T-helper 22 cell (primary cell): ENCODE data around the gene RXRA.
"Not testable (repeated sequence)": the region's sequence is repeated elsewhere in the genome, so short reads cannot be mapped to it uniquely, and the experiment has no call there.

Experiments
- DNase-seq: peaks from one replicate; pipeline ENCODE4 v3.0.0-alpha.2; 2020; ENCODE audit warnings: low read depth

Gene RXRA

DNA sequence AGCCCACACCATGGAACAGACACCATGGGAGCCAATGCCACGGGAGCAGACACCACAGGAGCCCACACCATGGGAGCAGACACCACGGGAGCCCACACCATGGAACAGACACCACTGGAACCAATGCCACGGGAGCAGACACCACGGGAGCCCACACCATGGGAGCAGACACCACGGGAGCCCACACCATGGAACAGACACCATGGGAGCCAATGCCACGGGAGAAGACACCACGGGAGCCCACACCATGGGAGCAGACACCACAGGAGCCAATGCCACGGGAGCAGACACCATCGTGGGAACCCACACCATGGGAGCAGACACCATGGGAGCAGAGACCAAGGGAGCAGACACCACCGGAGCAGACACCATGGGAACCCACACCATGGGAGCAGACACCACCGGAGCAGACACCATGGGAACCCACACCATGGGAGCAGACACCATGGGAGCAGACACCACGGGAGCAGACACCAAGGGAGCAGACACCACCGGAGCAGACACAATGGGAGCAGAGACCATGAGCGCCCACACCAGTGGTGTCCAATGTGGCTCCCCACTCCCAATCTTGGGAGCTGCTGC, 17.5 kb upstream of the RXRA start:
- DNase-seq, result not testable (repeated sequence)

DNA sequence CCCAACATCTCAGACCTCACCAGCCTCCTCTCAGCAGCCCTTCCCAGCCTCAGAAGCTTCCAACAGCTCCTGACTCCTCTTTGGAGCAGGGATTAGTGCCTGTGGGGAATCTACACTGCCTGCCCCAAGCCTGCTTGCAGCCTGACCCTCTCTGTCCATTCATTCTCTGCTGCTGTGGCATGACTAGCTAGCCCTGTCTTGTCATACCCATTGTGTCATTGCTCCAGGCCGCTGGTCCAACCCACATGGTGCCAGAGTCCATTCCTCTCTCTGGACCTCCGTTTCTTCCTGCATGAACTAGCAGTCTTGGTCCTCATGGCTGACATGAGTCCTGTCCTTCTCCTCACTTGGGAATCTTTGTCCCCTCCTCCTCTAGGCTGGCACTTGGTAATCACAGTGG, 12.8 kb upstream of the RXRA start:
- no peak for DNase-seq

DNA sequence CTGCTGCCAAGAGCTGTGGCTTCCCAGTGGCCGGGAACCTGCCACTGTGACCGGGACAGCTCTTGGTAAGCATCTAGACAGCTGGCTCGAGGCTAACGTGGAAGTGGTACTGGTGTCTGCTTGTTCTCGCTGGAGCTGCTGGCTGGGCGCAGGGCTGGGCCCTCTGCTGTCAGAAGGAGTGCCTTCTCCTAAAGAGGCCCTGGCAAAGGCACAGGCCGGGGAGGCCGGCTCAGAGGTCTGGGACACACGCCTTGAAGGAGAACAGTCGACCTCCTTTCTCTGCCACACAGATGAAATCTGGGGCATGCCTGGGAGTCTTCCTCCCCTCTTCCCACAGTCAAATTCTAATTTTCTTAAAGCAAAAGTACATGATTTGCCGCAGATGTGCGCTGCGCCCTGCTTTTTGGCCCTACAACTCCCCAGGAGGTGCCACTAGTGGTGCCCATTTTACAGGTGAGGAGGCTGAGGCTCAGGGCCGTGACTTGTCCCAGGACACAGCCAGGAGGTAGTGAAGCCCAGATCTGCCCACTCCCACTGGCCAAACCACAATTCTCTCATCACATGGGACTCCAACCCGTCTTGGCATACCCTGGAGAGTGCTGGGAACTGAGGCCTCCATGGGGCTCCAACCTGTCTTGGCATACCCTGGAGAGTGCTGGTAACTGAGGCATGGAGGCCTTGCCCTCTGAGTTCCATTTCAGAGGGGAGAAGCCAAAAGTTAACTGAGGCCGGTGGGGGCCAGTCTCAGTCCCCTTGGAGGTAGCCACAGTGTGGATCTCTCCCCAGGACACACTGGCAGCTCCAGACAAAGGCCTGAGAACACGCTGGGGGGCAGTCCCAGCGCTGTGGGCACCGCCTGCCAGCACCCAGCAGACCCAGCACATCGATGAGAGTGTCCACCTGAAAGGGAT, 12.0 kb upstream of the RXRA start:
- DNase-seq, result no peak

DNA sequence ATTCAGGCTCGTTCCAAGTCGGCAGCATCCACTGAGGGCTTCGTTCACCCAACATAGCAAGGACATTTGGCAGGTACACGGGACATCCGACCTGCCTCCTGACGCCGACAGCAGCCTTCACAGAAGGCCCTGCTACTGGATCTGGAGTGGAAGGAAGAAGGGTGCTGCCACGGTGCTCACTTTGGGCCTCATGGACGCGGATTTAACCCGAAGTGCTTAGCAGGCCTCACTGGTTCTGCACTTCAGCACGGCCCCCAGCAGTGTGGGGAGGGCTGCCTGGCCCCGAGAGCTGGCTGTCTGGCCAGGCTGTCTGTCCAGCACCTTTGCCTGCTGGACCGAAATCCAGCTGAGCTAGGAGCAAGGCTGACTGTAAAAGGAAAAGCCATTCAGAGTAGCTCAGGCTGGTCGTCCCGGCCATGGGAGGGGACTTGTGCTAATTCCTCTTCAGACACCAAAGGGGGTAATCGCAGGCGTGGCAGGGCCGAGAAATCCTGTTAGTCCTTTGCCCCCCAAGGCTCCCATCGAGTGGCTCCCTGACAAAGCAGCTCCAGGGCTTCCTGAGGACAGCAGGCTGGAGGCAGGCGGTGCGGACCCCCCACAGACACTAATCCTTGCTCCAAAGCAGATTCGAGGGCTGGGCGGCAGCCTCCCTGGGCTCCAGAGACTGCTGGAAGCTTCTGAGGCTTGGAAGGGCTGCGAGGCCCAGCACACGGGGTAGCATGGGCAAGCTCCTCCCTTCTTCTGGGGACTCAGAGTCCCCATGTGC, 11.1 kb upstream of the RXRA start:
- DNase-seq, result no peak

DNA sequence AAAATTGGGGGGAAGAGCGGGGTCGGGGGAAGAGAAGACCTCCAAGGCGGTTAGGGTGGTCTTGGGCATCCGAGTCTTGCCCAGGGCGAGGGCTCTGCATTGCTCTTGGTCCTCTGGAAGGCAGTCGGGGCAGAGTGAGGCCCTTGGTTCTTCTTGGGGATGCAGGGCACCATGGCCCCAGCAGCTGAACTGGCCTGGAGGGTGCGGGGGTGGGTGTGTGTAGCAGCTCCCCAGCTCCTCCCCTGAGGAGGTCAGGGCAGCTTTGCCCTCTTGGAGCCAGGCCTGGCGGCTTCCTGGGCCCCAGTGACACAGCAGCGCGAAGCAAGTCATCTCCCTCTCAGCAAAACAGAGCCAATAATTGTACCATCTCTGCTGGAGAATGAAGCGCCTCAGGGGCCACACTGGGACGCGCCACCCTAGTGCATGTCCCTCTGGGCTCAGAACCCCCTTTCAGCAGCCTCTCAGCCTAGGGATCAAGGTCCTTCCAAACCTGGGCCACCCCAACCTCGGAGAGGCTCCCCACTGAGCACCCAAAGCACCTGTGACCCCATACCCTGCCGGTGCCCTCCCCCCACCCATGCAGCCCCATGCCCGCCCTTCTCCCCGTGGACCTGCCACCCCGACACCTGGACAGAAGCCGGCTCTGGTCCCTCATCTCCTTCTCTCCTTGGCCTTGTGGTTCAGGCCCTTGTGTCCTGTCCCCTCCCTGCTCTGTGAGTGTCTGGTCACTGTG, 10.4 kb upstream of the RXRA start:
- DNase-seq, result no peak

DNA sequence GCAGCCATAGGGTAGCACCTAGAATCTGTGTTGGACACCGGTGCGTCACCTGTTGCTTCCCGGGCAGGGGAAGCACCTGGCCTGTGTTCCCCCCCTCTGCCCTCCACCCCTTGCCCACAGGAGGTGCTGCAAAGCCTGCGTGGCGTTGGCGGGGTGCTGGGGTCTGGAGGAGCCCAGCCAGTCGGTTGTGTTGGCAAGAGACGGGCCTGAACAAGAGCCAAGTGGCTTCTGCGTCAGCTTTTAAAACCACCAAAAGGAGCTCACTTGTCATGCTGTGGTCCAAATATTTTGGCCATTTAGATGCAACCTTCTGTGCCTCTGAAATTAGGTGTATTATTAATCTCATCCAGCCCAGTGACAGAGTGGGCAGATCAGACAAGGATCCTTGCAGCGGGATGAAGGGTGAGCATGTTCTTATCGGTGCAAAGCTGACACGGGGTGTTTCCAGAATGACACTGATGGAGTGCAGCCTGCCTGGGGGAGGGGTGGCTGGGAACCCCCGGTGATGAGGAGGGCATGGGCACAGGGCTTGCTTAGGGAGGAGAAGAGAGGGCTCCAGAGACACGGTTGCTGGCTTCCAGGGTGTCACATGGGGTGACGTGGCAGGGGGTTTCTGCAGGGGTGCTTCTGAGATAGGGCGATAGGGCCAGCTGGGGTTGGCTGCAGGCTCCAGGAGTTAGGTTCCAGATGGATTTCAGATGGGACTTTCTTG, 9.7 kb upstream of the RXRA start:
- no peak for DNase-seq

DNA sequence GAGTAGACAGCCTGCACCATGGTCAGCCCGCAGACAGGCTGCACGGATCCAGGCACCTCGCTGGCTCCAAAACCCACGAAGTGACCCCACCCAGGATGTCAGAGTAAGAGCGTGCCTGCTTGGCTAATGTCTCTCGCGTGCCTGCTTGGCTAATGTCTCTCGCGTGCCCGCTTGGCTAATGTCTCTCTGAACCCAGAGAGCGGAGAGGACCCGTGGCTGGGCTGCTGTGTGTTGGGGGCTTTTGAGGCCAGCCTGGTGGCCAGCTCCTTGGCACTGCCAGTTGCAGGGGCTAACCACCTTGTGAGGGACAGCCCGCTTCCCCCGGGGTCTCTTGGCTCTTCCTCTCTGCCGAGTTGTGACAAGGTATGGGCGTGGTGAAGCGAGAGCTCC, 8.9 kb upstream of the RXRA start:
- no peak for DNase-seq

DNA sequence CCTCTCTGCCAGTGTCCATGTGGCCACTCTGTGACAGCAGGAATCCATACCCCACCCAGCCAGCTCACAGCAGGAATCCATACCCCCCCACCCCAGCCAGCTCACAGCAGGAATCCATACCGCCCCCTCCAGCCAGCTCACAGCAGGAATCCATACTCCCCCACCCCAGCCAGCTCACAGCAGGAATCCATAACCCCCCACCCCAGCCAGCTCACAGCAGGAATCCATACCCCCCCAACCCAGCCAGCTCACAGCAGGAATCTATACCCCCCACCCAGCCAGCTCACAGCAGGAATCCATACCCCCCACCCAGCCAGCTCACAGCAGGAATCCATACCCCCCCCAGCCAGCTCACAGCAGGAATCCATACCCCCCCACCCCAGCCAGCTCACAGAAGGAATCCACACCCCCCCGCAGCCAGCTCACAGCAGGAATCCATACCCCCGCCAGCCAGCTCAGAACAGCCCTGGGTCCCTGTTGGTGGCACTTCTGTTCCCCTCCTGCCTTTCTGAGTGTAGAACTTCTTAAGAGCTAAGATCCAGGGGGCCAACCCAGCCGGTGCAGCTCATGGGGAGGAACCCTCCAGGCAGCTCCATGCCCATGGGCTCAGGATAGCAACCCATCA, 8.4 kb upstream of the RXRA start:
- no peak for DNase-seq

DNA sequence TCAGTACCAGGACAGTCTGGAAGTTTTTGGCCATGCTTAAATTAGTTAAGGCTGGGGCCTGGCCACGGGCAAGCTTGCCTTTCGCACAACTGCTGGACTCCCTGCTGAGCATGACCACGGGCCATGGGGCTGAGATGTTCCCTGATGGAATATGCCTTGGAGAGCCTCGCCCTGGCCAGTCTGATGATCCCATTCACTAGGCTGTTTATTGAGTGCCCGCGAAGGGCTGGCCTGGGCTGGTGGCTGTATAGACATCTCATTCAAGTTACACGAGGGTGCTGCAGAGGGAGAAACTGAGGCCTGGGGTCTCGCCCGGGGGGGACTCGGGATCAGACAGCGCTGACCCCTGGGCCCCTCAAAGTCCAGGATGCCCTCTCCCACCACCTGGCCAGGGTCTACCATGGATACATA, 7.8 kb upstream of the RXRA start:
- no peak for DNase-seq

DNA sequence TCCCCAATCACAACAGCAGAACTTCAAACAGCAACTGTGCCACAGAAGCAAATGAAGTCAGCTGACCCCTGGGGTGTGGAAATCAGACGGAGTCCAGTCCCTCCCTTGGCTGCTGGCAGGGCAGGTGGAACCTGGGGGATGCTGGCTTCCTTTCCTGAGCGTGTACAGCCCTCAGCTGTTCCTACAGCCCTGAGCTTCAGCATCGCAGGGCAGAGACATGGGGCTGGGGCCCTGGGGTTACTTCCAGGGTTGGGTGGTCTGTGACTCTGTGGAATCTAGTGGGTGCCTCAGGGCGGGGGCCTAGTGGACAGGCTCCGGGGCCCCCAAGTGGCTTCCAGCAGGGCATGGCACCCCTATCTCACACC, 7.3 kb upstream of the RXRA start:
- DNase-seq, result no peak

DNA sequence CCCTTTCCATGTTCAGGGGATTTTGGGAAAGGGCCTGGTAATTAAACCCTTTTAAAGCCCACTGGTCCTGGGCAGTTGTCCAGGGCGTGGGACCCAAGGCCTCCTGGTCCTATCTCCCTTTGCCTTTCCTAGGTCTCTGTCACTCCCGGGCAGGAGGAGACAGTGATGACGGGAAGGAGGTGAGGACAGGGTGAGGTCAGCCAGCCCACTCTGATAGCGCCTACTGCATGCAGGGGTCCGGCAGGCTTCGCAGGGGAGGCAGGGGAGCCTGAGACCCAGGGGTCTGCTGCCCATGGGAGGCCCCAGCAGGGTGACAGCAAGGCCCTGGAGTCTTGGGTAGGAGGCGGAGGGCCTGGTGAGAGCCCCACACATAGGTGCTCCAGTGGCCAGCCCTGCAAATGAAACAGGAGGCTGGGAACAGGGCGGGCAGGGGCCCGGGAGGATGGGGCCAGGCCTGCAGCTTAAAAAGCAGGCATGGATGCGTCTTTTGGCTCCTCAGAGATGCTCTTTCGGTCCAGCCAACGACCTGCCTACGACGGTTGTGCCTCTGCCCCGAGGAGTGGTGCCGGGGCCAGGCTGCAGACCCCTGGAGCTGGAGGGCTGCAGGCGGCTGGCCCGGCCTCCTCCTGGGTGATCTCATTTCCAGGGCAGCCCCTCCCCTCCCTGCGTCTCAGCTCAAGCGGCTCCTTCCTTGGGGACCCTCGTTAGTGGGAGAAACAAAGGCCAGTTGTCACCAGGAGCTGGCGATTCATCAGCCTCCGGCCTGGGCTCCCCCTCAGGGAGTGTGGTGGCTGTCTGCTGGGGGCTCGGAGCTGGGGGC, 6.7 kb upstream of the RXRA start:
- DNase-seq, result no peak

DNA sequence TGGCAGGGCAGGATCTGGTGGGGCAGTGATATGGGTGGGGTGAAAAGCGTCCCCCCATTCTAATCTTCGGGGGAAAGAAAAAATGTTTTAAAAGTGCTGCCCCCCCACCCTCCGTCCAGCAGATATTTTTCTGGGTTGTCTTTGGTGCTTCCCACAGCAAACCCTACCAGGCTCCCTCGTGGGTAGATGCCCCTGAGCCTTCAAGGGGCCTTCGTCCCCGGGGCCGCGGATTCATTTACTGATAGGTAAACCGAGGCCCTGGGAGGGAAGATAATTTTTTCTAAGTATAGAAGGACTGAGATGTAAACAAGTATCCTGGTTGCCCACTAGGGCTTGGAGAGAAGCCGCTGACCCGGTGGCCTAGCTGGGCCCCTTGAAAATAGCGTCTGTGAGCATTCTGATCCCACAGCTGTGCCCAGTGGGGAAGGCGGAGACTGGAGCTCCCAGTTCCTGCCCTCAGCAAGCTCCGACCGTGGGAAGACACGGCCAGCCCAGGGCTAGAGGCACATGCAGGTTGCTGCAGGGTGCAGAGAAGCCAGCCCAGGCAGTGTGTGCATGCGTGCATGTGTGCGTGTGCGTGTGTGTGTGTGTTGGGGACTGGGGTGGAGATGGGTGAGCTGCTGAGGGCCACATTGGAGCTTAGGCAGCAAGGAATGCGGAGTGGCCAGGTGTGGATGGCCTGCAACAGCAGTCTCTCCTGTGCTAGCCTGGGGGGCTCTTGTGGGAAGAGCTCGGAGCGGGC, 6.0 kb upstream of the RXRA start:
- no peak for DNase-seq

DNA sequence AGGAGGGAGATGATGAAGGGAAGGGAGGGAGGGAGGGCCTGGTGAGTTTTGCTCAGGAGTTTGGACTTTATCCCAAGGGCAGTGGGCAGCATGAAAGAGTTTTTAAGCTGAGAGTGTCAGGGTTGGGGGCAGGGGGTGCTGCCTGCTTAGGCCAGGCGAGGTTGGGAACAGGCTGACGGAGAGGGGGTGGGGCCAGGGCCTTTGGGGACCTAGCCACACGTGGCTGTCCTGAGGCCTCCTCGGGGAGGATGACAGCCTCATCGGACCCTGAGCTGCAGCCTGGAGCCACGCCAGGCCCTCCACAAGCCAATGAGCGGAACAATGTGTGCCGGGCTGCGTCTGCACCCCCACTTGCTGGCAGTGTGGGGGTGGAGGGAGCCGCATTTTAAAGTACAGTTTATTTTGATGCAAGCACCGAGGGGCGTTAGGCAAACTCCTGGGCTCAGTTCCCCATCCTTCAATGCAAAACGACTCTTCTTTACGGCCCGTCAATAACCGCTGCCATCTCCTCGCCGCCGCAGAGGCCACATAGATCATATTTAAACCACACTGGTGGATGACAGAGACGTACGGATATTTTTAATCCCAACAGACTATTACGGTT, 5.3 kb upstream of the RXRA start:
- DNase-seq, result no peak

DNA sequence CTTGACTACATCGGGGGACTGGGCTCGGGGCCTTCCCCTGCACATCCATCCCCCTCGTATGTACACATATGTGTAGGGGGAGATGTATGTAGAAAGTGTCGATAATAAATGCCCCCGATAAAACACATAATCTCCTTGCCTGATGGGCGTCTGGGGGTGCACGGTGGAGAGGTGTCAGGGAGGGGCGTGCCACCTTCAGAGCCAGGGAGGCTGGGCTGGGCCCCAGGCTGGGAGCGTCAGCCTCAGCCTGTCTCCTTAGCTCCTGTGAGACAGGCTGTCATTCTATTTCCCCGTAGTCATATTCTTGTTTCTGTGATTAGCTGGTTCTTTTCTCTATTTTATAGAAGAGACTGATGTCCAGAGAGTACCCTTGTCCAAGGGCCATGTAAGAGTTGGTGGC, 4.7 kb upstream of the RXRA start:
- no peak for DNase-seq

DNA sequence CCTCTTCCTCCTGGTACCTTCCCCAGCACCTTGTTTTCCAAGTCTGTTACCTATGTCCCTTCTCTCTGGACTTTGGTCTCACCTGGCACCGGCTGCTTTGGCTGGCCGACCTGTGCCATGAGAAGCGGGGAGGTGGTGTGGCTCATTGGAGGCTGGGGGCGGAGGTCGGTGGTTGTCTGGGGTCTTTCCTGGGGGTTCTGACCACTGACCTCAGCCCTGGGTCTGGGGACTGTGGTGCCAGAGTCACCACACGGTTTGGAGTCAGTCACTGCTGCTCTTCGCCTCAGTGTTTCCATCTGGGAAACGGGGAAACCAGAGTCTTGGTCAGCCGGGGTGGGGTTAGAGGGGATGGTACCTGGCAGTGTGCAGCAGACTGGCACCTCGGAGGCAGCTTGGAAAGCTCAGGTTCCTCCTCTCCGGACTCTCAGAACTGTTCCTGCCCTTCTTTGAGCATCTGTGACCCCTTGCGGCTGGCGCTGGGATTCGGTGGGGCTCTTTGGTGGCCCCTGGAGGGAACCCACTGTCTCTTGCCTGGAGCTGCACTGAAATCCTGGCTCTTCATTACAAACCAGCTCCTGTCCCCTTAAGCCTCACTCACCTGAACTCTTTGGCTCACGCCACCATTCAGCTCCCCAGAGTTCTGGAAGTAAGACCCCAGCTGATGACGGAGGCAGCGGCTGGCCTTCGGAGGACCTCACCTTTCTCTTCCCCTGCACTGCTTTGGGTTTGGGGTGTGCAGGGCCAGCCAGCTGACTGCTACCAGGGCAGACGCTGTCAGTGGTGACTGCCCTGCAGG, 4.1 kb upstream of the RXRA start:
- DNase-seq, result no peak

DNA sequence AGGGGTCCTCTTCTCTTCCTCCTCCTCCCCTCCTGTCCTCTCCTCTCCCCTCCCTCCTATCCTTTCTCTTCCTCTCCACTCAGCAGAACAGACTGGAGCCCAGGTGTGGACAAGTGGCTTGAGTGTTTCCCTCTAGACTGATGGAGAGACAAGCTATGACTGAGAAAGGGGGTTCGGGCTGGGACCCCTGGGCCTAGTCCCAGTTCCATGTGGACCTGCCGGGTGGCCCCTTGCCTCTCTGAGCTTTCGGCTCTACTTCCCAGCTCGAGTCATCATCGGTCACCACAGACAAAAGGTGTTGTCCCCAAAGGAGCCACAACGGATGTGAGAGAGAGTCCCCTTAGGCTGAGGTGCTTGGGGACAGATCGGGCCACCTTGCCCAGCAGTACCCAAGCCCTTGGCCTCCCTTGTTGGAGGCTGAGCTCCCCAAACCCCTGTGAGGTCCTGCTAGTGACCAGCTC, 3.4 kb upstream of the RXRA start:
- no peak for DNase-seq

DNA sequence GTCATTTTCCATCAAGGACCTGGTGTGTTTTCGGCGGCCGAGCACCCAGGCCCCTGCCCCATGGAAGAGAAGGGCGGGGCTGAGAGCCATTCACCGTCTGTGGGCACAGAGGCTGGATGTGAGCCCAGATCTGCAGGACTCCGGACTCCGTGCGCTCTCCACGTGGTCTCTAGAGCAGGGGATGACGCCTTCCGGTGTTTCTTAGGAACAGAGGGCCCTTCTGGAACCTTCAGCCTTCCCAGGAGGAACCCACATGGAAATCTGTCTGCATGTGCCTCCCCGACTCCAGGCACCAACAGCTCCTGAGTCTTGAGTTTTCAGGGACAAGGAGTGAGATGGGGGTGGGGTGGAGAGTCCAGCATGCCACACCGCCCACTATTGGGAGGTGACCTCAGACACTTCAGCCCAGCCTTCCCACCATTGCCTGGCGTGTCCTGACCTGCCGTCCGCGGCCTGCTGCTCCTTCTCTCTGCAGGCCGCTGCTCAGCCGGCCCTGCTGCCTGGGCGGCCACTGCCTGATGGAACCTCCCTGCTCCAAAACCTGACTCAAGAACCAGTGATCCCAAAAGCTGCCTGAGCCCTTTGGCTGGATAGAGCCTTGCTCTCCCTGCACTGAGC, 2.4 kb upstream of the RXRA start:
- DNase-seq, result no peak
